ENCODE data around the gene ATP6V1F.
"Not testable (repeated sequence)": the region's sequence is repeated elsewhere in the genome, so short reads cannot be mapped to it uniquely, and the experiment has no call there.

The ATP6V1F gene

DNA sequence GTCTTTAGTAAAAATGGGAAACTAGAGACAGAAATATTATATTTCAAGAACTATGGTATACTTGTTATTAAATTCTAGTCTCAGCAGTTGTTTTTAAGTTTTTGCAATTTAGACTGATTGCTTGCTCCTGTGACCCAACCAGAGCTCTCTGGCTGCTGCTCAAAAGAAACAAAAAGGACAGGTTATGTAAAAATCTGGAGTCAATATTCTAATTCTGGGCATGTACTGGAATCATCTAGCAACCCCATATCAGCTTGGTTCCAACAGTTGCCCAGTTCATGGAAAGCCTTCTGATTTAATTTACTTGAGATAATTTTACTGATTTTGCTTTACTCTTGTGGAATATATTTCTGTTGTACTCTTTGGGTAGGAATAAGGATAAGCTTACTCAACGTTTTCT lies 37.6 kb downstream of the ATP6V1F start:
- no peak for DNase-seq (ENCODE audit: low read depth)

DNA sequence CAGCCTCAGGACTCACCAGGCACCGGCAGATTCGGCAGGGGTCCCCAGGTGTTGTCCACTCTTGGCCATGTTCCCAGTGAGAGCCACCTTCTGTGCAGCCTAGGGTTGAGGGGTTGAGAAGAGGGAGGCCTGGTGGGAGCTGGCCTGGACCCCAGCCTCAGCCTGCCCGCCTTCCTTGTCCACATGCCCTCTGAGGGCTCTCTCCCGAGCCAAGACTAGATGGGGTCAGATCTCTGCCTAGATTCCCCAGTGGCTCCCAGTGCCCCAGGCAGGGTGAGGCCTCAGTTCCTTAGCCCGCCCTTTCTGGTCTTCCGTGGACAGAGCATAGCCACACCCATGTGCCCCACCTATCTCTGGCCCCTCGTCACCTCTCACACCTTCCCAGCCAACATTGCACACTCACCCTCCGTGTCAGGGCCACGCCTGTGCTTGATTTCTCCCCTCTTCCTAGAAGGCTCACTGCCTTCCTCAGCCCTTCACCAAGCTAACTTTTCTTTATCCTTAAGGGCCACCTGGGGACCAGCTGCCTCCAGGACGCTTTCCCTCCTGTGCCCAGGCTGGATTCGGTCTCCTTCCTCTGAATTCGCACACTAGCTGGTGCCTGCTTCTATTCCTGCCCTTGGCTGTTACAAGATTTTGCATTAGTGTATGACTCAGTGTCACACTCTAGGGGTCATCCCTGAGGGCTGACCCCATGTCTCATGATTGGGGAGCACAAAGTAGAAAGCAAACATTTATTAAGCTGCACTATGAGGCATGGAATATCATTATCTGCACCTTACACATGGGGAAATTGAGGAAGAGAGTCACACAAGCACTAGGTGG lies 40.3 kb downstream of the ATP6V1F start:
- peak; percentile 18 for DNase-seq (ENCODE audit: low read depth)

DNA sequence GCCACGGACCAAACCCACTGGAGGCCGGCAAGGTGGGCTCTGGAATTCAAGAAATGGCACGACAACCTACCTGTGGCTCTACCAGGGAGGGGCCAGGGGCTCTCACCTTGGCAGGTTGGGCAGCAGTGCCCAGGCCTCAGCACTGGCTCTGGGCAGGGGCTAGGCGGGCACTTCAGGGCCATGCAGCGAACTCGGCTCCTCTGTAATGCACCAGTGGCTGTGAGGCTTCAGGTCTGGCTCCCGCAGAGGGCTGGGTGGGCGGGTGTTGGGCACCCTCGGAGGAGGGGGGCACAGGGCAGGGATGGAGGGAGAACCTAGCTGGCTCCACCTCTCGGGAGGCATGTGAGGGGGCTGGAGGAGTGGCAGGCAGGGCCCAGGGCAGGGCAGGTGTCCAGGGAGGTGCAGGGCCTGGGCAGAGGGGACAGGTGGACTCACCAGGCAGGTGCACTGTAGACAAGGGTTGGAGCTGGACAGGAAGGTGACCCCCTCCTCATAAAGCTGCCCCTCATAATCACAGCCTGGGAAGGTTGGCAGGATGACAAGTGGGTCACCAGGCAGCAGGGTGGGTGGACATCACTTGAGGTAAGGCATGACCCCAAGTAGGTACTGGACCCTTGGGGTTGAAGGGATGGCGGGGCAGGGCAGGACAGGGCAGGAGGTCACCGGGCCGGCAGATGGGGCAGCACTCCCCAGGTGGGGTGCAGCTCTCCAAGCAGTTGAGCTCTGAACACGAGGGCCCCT lies 41.1 kb downstream of the ATP6V1F start:
- no peak for DNase-seq (ENCODE audit: low read depth)

DNA sequence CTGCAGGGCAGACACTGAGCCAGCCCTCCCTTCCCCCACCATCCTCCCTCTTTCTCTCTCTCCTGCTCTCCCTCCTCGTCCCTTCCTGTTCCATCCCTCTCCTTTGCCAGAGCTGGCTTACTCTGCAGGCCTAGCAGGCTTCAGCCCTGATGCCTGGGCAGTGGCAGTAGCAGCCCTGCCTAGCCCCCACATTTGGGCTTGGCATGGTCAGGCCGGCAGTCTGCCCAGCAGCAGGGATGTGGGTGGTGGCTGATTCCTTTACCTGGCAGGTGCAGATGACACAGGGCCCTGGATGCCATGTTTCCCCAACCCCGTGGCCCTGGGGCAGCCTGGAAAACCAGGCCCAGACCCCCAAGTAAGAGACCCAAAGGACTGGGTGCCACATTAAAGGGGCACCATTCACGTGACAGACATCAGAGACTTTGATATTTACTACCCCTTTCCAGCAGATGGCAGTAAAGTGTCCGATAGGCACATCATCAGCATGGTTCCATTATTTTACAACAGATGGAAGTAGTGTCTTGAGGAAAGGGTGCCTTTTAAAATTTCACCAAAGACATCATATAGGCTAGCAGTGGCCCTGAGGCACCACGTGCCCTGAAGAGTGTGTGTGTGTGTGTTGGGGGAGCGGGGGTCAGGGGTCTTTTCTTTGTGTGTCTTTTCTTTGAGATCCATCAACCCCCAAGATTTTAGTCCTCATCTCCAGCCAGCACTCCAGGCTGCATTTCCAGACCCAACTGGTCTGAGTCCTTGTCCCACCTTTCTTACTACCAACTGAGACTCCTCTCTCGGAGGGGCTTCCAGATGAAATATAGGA lies 41.9 kb downstream of the ATP6V1F start:
- peak; percentile 49 for DNase-seq (ENCODE audit: low read depth)

DNA sequence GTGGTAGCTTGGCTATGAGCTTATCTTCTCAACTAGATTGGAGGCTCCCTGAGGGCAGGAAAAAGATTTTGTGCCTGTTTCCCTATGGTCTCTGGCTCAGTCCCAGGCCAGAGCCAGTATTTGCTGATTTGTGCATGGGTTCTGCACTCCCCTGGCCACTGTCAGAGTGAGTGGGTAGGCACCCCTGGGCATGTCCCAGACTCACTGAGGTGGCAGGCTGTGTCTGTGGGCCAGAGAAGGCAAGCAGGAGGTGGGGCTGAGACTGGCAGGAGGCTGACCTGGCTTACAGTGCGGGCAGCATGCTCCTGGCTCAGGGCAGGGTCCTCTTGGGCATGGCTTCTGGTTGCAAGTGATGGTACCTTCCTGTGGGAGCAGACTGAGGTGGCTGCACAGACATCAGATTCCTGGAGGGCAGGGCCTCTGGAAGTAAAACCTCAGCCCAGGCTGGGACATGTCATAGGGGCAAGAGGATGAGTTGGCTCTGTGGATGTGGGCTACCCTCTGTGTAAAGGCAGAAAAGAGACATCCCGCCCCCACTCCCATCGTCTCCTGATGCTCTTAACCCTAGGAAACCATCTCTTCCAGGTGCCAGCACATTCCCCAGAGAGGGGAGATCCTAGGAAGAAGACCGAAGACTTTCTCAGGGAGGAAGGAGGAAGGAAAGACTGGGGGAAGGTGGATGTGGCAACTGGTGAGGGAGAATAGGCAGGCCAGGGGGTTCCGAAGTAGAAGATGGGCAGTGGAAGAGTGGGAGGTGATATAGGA lies 43.5 kb downstream of the ATP6V1F start:
- DNase-seq (ENCODE audit: low read depth) = no peak

DNA sequence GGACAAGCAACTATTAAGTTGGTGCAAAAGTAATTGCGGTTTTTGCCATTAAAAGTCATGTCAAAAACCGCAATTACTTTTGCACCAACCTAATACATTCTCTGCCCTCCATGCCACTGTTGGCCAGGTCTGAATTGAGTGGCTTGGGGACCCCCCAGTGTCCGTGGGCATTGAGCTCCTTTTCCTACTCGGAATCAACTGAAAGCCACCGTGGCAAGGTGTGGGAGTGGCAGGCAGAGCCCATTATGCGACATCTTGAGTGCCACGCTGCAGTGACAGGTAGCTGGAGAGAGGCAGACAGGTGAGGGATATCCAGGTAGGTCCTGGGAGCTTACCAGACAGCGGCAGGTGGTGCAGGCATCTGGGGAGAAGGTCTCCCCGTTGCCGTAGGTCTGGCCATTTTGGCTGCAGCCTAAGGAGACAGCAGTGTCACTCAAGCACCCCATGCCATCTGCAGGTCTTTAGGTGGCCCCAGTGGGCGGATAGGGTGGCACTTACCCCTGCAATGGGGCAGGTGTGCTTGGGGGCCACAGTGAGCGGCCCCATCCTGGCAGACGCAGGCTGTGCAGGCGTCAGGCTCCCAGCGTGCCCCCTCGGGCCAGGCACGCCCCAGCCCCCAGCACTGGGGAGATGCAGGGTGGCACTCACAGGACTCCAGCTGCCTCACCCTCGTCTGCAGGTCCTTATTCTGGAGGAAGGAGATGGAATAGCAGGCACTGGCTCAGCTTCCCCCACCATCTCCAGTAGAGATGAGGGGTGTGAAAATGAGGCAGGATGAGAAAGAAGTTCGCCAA lies 44.3 kb downstream of the ATP6V1F start:
- DNase-seq (ENCODE audit: low read depth) = no peak

DNA sequence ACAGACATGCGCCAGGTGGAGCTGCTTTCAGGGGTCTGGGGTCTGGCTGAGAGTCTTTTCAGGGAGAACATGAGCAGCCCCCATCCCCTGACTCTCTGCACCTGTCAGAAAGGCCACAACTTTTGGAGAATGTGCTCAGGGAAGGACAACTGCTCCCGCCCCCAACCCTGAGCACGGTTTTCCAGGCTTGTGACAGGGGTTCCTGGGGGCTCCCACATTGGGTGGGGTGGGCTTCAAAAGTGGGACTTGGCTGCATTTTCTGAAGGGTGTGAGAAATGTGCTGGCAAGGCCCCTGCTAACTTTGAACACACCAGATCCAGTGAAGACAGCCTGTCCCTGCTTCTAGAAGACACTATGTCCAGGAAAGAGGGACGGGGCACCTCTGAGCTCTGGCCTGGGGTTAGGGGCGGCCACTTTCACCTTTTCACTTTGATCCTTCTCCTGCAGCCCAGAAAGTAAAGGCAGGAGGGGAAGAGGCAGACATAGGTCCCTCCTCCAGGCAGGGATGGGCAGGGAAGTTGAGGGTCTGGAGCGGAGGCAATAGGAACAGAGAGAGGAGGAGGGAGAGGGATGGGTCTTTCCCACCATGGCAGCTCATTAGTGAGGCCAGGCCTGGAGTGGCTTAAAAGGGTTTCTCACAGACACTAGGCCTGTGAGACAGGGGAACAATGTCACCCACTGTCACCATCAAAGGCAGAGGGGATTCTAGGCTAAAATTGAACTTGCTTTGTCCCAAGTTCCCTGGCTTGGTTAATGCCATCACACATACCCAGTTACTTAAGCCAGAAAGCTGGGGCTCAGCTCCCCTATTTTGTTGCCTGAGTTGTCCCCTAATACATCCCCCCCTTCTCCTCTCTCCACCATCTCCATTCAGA lies 46.3 kb downstream of the ATP6V1F start:
- no peak for DNase-seq (ENCODE audit: low read depth)

DNA sequence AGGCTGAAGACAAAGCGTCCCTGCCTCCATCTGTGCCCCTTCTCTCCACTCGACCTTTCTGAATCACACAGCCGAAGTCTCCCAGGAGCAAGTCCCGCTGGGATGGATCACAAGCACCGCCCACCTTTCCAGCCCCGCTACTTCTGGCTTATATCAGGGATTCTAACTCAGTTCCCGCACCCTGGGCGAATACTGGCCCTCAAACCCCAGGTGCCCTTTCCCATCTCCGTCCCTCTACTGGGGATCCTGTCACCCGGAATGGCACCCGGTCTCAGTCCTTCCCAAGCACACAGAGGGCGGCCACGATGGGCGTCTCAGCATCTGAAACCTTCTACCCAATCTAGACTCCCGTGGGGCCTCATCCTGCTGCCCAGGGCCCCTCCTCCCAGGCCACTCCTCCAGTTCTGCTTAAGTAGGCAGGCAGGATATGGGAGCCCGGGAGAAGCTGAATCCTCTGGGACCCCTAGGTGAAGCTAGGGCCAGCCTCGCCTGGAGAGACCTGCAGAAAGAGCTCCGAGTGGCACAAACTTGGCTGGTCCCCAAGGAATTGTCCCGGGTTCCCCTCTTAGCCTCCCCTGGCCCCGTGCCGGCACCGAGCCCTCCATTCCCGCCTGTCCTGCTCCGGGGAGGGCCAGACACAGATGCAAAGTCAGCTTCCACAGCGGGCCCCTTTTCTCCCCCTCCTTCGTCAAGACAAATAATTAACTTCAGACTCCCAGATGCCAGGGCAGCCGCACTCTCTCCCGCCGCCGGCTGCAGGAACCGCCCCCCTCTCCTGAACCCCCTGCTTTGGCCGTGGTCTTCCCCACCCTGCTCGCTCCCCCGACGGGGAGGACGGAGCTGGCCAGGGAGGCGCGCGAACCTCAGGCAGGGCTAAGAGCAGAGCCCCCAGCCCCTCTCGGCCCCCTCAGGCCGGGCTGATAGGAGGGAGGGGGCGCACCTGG lies 47.2 kb downstream of the ATP6V1F start:
- DNase-seq (ENCODE audit: low read depth) = peak; percentile 25

DNA sequence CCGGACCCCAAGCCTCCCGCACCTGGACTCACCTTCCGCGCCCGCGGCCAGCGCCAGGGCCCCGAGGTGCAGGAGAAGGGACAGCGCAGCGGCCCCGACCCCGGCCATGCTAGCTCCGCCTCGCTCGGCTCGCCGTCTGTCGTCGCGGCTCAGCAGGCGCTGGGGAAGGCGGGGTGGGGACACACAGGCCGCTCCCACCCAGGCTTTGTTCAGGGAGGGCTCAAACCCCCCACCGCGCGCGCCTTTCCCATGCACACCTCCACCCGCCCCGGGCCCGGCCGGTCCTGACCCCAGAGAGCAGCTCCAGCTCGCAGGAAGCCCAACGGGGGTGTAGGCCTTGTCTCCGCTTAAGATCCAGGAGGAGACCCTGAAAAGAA lies 47.9 kb downstream of the ATP6V1F start, which contains the start of gene KCP:
Gene KCP, minus strand, starts transcription at position 141 of the 377 bp plus-strand sequence. Its CDS starts 33 bp downstream, at position 108.
- no peak for DNase-seq (ENCODE audit: low read depth)

DNA sequence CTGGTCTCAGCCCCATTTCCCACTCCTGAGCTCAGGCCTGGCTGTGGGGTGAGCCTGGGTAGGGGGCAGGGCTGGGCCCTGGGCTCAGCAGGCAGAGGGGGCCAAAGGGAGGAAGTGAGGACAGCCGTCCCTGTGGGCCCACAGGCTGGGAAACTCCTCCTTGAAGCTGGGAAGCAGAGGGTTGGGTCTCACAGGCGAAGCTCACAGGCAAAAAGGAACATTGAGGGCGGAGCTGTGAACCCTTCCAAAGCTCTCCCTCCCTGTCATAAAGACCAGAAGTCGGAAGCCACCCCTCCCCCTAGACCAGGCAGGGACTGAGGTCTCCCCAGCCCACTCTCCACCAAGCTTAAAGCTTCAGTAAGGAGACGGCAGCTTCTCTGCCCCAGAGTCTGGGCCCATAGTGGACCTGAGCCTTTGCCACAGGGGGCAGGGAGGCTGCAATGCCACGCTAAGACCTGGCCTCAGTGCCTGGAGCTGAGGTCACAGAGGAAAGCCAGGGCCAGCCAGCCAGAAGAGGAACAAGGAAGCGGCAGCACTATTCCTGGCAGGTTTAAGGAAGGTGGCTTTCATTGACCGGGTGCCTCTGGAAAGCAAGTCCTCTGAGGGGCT lies 48.9 kb downstream of the ATP6V1F start:
- no peak for DNase-seq (ENCODE audit: low read depth)

DNA sequence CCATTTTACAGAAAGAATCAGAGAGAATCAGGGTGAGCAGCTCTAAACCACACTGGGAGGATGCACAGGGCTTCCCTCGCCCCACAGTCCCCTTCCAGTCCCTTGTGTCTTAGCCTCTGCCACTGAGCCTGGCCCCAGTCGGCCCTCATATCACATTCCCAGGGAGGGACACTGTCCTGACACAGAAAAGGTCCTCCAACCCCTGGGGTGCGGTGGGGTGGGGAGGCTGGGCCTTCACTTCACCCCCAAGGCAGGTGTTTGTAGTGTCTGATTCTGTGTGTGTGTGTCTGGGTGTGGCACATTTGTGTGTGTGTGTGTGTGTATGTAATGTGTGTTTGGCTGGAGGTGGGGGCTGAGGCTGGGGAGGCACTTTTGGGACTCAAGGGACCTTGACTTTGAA lies 49.6 kb downstream of the ATP6V1F start:
- no peak for DNase-seq (ENCODE audit: low read depth)

DNA sequence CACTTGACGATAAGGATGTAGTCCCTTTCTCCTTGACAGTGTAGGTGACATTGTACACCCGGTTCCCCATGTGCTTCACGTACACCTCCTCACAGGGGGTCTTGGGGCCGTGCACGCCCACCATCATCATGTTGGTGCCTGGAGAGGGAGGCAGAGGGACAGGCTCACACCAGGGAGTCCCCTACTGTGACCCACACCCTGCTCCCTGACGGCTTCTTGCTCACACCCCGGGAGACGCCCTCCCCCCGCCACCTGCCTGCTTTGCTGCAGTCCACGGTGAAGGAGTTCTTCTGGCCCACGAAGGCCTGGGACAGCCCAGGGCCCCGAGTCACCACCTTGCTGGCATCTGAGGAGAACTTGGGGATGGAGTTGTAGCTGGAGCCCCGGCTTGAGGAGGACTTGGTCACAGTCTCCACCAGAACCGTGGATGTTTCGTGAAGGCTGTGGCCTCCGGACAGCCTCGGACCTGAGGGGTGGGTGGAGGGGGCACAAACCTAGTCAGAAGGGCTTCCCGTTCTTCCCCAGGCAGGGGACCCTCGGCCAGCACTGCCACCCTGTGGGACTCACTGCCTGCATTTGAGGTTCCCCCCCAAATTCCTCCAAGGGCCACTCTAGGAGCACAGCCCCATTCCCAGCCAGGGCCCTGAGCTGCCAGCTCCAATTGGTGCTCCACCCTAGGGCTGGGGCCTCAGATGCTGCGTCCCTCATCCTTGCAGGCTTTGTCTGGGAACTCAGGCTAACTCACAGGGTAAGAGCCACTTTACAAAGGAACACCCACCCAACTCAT lies 50.2 kb downstream of the ATP6V1F start:
- DNase-seq (ENCODE audit: low read depth) = not testable (repeated sequence)

DNA sequence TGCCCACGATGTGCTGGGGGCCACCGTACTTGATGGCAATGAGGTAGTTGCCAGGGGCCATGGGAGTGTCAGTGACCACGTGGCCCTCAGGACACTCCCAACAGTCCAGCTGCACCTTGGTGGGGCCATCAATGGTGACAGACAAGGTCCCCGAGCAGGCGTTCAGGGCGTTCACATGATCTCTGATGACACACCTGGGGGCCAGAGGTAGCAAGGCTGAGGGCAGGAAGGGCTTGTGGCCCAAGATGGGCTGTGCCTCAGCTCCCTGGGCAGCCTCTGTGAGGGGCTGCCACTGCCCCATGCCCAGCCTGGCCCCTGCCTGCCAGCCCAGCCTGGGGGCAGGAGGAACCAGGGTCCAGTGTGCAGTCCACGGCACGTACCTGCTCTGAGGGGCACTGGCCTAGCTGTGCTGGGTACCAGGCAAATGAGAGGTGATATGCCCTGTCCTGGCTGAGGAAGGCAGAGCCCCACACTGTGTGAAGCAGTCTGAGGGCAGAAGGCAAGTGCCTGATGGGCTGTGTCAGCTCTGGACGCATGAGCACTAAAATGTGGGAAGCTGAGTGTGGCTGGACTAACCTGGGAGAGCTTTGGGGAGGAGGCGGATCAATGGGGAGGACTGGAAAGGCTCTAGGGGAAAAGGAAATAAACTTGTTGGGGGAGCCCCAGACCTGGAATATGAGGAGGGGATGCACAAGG lies 51.4 kb downstream of the ATP6V1F start:
- DNase-seq (ENCODE audit: low read depth) = no peak

DNA sequence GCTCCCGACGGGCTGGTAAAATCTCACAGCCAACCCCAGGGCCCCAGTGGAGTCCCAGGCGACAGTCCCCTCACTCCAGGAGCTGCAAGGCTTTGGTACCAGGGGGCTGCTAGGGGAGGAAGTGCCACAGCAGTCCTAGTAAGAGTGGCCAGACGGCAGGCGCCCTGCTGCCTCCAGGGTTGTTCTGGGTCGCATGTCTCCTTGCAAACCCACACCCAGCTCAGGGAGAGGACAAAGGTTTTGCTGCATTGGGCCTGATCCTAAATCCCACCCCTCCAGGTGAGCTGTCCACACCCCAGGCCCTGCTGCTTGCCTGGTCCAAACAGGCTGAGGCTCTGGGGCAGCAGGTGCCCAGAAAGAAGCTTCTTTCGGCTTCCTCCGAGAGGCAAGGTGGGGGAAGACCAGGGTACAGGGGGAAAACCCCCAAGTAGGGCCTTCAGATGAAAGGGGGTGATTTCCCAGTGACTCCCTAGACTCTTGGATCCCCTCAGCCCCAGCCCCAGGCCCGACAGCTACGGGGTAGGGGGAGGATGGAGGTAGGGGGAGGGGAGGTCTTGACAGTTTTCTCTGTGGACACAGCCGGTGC lies 52.0 kb downstream of the ATP6V1F start:
- no peak for DNase-seq (ENCODE audit: low read depth)

DNA sequence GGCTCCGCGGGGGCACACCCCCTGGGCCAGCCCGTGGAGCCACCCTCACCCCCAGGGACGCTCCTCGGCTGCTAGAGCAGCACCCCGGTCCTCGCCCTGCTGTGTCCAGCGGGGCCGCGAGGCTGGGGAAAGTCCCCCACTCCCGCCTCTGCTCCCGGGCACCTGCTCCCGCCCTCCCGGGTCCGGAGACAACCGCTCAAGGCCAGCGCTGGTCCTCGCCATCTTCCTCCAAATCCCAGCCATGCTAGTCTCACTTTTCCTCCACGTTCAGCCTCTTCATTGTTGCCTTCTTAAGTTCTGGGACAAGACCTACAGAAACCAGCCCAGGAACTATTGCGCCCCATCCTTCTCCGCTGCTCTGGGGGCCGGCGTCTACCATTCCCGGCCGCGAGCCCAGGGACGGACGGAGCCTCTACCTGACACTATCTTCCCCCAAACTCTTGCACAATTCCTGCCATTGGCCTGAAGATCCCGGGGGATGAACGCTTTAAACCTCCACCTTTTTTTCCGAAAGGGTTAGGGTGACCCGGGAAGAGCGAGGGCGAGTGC lies 52.7 kb downstream of the ATP6V1F start:
- no peak for DNase-seq (ENCODE audit: low read depth)

Measured in iris pigment epithelial cell (primary cell).